GM10266 (cell line): ENCODE results near the gene INTU.

Experiments
- DNase-seq: peaks from one replicate; pipeline ENCODE4 v3.0.0; 2012; ENCODE audit errors: extremely low spot score
- CTCF ChIP-seq: IDR thresholded peaks from 2 replicates; pipeline ENCODE4 v1.5.1; 2012; ENCODE audit warnings: mild to moderate bottlenecking, low read depth; ENCODE audit not compliant: control insufficient read depth, insufficient read depth; ENCODE audit errors: missing control alignments

INTU gene

GRCh38 chr4:127741247-127741646 lies 108.5 kb downstream of the INTU start:
- TF ChIP-seq CTCF, result no peak

GRCh38 chr4:127747883-127748282 lies 115.1 kb downstream of the INTU start:
- no peak for DNase-seq
- TF ChIP-seq CTCF, result no peak

More at GRCh38 chr4:127741247-127741646, 108.5 kb downstream of the INTU start:
- no peak for DNase-seq

- no peak for TF ChIP-seq CTCF
- no peak for DNase-seq
These were observed 116.2 kb downstream of the INTU start for GRCh38 chr4:127748957-127749356.

DNA sequence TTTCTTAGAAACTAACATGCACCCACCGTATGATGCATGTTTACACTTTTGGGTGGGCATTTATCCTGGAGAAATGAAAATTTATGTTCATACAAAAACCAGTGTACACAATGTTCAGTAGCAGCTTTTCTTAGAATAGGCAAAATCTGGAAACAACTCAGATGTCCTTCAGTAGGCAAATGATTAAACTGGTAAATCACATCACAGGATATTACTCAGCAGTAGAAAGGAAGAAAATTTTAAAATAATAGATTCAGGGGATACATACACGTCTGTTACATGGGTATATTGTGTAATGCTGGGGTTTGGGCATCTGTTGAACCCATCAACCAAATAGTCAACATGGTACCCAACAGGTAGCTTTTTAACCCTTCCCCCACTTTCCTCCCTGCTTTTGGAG lies 124.1 kb downstream of the INTU start:
- DNase-seq, result no peak
- no peak for TF ChIP-seq CTCF

DNA sequence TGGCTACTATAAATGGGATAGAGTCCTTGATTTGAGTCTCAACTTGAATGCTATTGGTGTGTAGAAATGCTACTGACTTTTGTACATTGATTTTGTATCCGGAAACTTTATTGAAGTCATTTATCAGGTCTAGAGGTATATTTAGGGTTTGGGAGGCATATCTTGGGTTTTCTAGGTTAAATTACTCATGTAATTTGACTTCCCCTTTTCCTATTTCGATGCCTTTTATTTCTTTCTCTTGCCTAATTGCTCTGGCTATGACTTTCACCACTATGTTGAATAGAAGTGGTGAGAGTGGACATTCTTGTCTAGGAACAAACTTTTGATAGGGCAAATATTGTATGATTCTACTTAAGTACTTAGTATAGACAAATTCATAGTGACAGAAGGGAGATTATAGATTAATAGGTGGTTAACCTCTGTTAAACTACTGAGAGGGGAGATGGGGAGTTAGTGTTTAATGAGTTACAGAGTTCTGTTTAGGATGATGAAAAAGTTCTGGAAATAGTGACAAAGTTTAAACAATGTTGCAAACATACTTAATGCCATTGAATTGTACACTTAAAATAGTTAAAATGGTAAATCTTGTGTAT lies 126.6 kb downstream of the INTU start:
- DNase-seq, result no peak
- TF ChIP-seq CTCF, result no peak

GRCh38 chr4:127759893-127760292 lies 127.1 kb downstream of the INTU start:
- no peak for TF ChIP-seq CTCF
- no peak for DNase-seq

GRCh38 chr4:127771535-127772275 lies 138.9 kb downstream of the INTU start:
- TF ChIP-seq CTCF, result no peak

More at GRCh38 chr4:127771535-127772275, 138.9 kb downstream of the INTU start:
- no peak for DNase-seq
